ENCODE data around the gene EML1. TPM values are rescaled to one million over a fixed set of nuclear protein-coding genes. Genes with fewer than 3 reads are reported as not detected.

The EML1 gene
- total RNA-seq, 2 experiments from 2014 or later = 1.7 TPM

GRCh38 chr14:99800781-99801180, 7.6 kb downstream of the EML1 start:
- Mint-ChIP-seq H3K27ac (no peak overlapping the region), H3K27me3 (peaks cover 34% of the 10 kb centered on the region), H3K9me3 (ENCODE audit: low read depth) (no peaks in the 10 kb centered on the region), H3K4me3 (no peak overlapping the region), H3K4me1 (no peaks in the 10 kb centered on the region), H3K36me3 (ENCODE audit: low read depth) (no peaks in the 10 kb centered on the region)
- ChIA-PET CTCF (interaction anchor here (1.6 kb wide), 1 partner anchor 11 kb away, joined by 4 read pairs; no protein-coding TSS in a partner anchor), POLR2A (no interaction called here)
- intact Hi-C loops (cut with DNase I, micrococcal nuclease) = no loop called here
- ATAC-seq (no peak), DNase-seq (no peak)

GRCh38 chr14:99802301-99803105, 9.3 kb downstream of the EML1 start:
- ChIA-PET POLR2A (no interaction called here), CTCF (no interaction called here)
- Mint-ChIP-seq H3K4me1 (no peaks in the 10 kb centered on the region), H3K4me3 (no peak overlapping the region), H3K36me3 (ENCODE audit: low read depth) (no peaks in the 10 kb centered on the region), H3K9me3 (ENCODE audit: low read depth) (no peaks in the 10 kb centered on the region), H3K27me3 (peaks cover 32% of the 10 kb centered on the region), H3K27ac (no peak overlapping the region)
- intact Hi-C loops (cut with DNase I, micrococcal nuclease) = no loop called here
- ATAC-seq (no peak), DNase-seq (no peak)

- Mint-ChIP-seq H3K27ac (no peak overlapping the region), H3K4me3 (no peak overlapping the region), H3K36me3 (ENCODE audit: low read depth) (no peaks in the 10 kb centered on the region), H3K27me3 (peaks cover 30% of the 10 kb centered on the region), H3K9me3 (ENCODE audit: low read depth) (no peaks in the 10 kb centered on the region), H3K4me1 (no peaks in the 10 kb centered on the region)
- ChIA-PET POLR2A (no interaction called here), CTCF (no interaction called here)
- intact Hi-C loops (cut with DNase I, micrococcal nuclease) = no loop called here
- no peak for ATAC-seq
- no peak for DNase-seq
These were observed 10.0 kb downstream of the EML1 start for GRCh38 chr14:99803106-99803775.

DNA sequence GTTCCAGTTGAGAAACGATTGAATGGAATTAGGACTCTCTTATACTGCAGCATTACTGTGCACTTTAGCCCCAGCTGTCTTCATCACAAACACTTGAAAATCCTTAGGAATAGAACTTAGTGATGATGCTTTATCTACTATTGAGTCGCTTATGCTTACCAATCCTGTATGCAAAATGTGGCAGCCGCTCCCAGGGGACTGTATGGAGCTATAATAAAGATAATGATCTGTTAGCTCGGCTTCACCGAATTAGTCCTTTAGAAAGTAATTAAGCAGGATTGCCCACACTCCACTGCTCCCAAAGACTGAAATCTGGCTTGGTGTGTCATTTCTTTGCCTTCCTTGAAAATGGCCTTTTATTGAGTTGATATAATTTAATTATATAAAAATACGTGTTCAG, 10.6 kb downstream of the EML1 start:
- Mint-ChIP-seq H3K36me3 (ENCODE audit: low read depth) (no peaks in the 10 kb centered on the region), H3K27ac (no peak overlapping the region), H3K4me1 (no peaks in the 10 kb centered on the region), H3K27me3 (peaks cover 30% of the 10 kb centered on the region), H3K4me3 (no peak overlapping the region), H3K9me3 (ENCODE audit: low read depth) (no peaks in the 10 kb centered on the region)
- intact Hi-C loops (cut with DNase I, micrococcal nuclease) = no loop called here
- CTCF ChIA-PET = no interaction called here
- no peak for ATAC-seq
- DNase-seq = no peak
- POLR2A ChIA-PET = no interaction called here

DNA sequence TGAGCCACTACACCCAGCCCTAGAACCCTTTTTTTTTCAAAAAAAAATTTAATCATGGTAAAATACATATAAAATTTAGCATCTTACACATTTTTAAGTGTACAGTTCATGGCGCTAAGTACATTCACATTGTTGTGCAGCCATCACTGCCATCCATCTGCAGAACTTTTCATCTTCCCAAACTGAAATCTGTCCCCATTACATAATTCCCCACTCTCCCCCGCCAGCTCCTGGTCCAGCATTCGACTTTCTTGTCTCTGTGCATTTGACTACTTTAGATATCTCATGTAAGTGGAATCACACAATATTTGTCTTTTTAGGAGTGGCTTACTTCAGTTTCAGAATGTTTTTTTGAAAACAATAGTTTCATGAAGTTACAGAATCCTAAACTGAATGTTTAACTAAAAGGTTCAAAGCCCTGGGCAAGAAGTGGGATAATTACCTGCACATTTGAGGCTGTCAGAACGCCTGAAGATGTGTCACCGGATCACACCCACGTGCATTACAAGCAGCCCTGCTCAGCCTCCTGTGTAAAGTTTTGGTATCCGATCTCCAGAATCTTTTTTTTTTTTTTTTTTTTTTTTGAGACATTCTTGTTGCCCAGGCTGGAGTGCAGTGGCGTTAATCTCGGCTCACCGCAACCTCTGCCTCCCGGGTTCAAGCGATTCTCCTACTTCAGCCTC, 12.7 kb downstream of the EML1 start:
- ATAC-seq = no peak
- H3K4me1 Mint-ChIP-seq = no peaks in the 10 kb centered on the region
- H3K36me3 Mint-ChIP-seq (ENCODE audit: low read depth) = no peaks in the 10 kb centered on the region
- no peak overlapping the region for H3K27ac Mint-ChIP-seq
- no peak overlapping the region for H3K4me3 Mint-ChIP-seq
- DNase-seq = no peak
- no peaks in the 10 kb centered on the region for H3K9me3 Mint-ChIP-seq (ENCODE audit: low read depth)
- ChIA-PET CTCF (interaction anchor here (1.0 to 1.1 kb wide), 2 partner anchors 10 to 14 kb away, joined by 3 to 4 read pairs; no protein-coding TSS in a partner anchor), POLR2A (no interaction called here)
- peaks cover 25% of the 10 kb centered on the region for H3K27me3 Mint-ChIP-seq
- intact Hi-C loops (cut with DNase I, micrococcal nuclease) = no loop called here

- ATAC-seq (no peak), DNase-seq (no peak)
- Mint-ChIP-seq H3K27me3 (peaks cover 21% of the 10 kb centered on the region), H3K9me3 (ENCODE audit: low read depth) (no peaks in the 10 kb centered on the region), H3K36me3 (ENCODE audit: low read depth) (no peaks in the 10 kb centered on the region), H3K4me3 (no peak overlapping the region), H3K27ac (no peak overlapping the region), H3K4me1 (no peaks in the 10 kb centered on the region)
- ChIA-PET POLR2A (no interaction called here), CTCF (interaction anchor here (1.1 kb wide), 1 partner anchor 13 kb away, joined by 3 read pairs; no protein-coding TSS in a partner anchor)
- intact Hi-C loops (cut with DNase I, micrococcal nuclease) = no loop called here
These were observed 13.6 kb downstream of the EML1 start for GRCh38 chr14:99806836-99807235.

- DNase-seq (no peak), ATAC-seq (peak; percentile 49)
- Mint-ChIP-seq H3K4me3 (no peak overlapping the region), H3K4me1 (no peaks in the 10 kb centered on the region), H3K9me3 (ENCODE audit: low read depth) (no peaks in the 10 kb centered on the region), H3K27me3 (peaks cover 22% of the 10 kb centered on the region), H3K27ac (no peak overlapping the region), H3K36me3 (ENCODE audit: low read depth) (no peaks in the 10 kb centered on the region)
- CTCF ChIA-PET = interaction anchor here (1.0 kb wide), 1 partner anchor 88 kb away, joined by 3 read pairs; no protein-coding TSS in a partner anchor
- POLR2A ChIA-PET = no interaction called here
- intact Hi-C loops (cut with DNase I, micrococcal nuclease) = no loop called here
These were observed 14.4 kb downstream of the EML1 start for GRCh38 chr14:99807413-99808153.

DNA sequence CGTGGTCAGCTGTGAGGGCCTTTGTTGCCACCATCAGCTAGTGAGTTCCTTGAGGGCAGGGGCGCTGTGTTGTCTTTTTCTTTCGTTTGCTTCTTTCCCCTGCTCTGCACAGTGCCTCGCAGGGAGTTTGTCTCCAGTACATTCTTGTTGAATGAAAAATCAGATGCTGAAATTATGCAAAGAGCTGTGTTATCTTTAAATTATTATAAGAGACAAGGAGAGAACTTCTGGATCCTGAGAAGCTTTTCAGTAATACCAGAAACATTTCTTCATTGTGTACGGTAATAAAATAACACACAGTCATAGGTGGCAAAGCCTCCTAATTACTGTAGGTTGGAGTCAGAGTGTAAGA, 14.9 kb downstream of the EML1 start:
- DNase-seq = no peak
- H3K36me3 Mint-ChIP-seq (ENCODE audit: low read depth) = no peaks in the 10 kb centered on the region
- H3K27me3 Mint-ChIP-seq = peaks cover 20% of the 10 kb centered on the region
- CTCF ChIA-PET = interaction anchor here (1.0 kb wide), 1 partner anchor 88 kb away, joined by 3 read pairs; no protein-coding TSS in a partner anchor
- H3K27ac Mint-ChIP-seq = no peak overlapping the region
- ATAC-seq = no peak
- no peaks in the 10 kb centered on the region for H3K9me3 Mint-ChIP-seq (ENCODE audit: low read depth)
- POLR2A ChIA-PET = no interaction called here
- H3K4me1 Mint-ChIP-seq = no peaks in the 10 kb centered on the region
- intact Hi-C loops (cut with DNase I, micrococcal nuclease) = no loop called here
- H3K4me3 Mint-ChIP-seq = no peak overlapping the region

DNA sequence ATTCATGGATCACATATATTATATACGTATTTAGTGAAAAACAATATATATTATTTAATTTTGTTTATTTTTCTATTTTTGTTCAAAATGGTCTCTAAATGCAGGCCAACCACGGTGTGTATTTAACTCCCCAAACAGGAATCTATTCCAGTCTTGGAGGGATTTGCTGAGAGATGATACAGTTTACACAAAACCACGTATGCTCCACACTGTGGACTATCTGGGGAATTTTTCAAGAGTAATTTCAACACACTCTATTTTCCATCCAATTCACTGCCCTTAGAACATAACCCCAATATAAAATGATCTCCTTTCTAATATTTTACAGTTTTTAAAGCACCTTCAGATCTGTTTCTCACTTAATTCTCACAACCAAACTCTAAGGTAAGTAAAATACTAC, 15.3 kb downstream of the EML1 start:
- Mint-ChIP-seq H3K27me3 (peaks cover 19% of the 10 kb centered on the region), H3K36me3 (ENCODE audit: low read depth) (no peaks in the 10 kb centered on the region), H3K4me1 (no peaks in the 10 kb centered on the region), H3K9me3 (ENCODE audit: low read depth) (no peaks in the 10 kb centered on the region), H3K4me3 (no peak overlapping the region), H3K27ac (no peak overlapping the region)
- ChIA-PET POLR2A (no interaction called here), CTCF (interaction anchor here (1.0 kb wide), 1 partner anchor 87 kb away, joined by 3 read pairs; no protein-coding TSS in a partner anchor)
- no peak for DNase-seq
- intact Hi-C loops (cut with DNase I, micrococcal nuclease) = no loop called here
- ATAC-seq = no peak

DNA sequence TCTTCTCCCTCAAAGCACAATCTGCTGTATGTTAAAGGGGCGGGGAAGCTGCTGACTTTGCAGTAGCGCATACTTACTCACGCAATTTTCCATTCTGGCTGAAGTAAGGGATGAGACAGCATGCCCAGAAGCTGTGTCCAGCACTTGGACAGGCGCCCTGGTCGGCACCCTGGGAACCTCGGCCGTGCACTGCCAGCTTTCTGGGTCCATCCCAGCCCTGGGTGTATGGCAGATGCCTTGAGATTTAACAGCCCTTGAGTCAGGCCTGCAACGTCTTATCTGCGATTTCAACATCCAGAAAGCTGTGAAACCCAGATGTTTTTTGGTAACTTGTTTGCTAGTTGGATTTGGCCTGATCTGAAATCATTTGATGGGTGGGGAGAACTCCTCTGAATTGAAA, 16.1 kb downstream of the EML1 start:
- no peak for ATAC-seq
- Mint-ChIP-seq H3K36me3 (ENCODE audit: low read depth) (no peaks in the 10 kb centered on the region), H3K4me3 (no peak overlapping the region), H3K4me1 (no peaks in the 10 kb centered on the region), H3K27ac (no peak overlapping the region), H3K9me3 (ENCODE audit: low read depth) (no peaks in the 10 kb centered on the region), H3K27me3 (peaks cover 22% of the 10 kb centered on the region)
- ChIA-PET POLR2A (no interaction called here), CTCF (interaction anchor here (1.3 kb wide), 1 partner anchor 13 kb away, joined by 3 read pairs; no protein-coding TSS in a partner anchor)
- intact Hi-C loops (cut with DNase I, micrococcal nuclease) = no loop called here
- DNase-seq = no peak

- POLR2A ChIA-PET = interaction anchor here (0.6 kb wide), 1 partner anchor 145 kb away, joined by 3 read pairs; no protein-coding TSS in a partner anchor
- CTCF ChIA-PET = interaction anchor here (1.3 kb wide), 1 partner anchor 14 kb away, joined by 3 read pairs; no protein-coding TSS in a partner anchor
- H3K27me3 Mint-ChIP-seq = peaks cover 21% of the 10 kb centered on the region
These were observed 16.8 kb downstream of the EML1 start for GRCh38 chr14:99809859-99810558.

More at GRCh38 chr14:99809859-99810558, 16.8 kb downstream of the EML1 start:
- intact Hi-C loops (cut with DNase I, micrococcal nuclease) = no loop called here
- Mint-ChIP-seq H3K9me3 (ENCODE audit: low read depth) (no peaks in the 10 kb centered on the region), H3K4me1 (no peaks in the 10 kb centered on the region), H3K36me3 (ENCODE audit: low read depth) (no peaks in the 10 kb centered on the region), H3K27ac (no peak overlapping the region), H3K4me3 (no peak overlapping the region)
- no peak for DNase-seq
- ATAC-seq = no peak

Measured in activated CD4-positive, alpha-beta T cell treated with anti-CD3 and anti-CD28 coated beads for 36 hours (primary cell).